Endothelial cell of umbilical vein (primary cell): ENCODE measurements around the gene PSG5. TPM values are rescaled to one million over a fixed set of nuclear protein-coding genes. Genes with fewer than 3 reads are reported as not detected.
"Not testable (repeated sequence)": the region's sequence is repeated elsewhere in the genome, so short reads cannot be mapped to it uniquely, and the experiment has no call there.

ENCODE experiments used
- BruUV-seq: library from RNA; stranded (reverse); fragments of 400-500 nt; replicated peaks from 2 replicates; lab custom pipeline; 2021; lab: Mats Ljungman, UMichigan
- CTCF ChIA-PET: fragments of 300-600, 350-600 bp; sonication (Branson Sonifier 250); formaldehyde crosslinking; loops from one replicate; lab custom pipeline; 2021; ENCODE audit warnings: antibody characterized with exemption, inconsistent platforms; lab: Charles Lee
- POLR2A ChIA-PET: fragments of 300-600, 350-600 bp; sonication (Branson Sonifier 250); formaldehyde crosslinking; loops from one replicate; lab custom pipeline; 2021; ENCODE audit warnings: antibody characterized with exemption, inconsistent platforms; lab: Charles Lee
- DNase-seq: peaks from one replicate; pipeline ENCODE4 v3.0.0-alpha.2; 2011; ENCODE audit warnings: low read depth, low spot score
- FAIRE-seq: peaks from 2 replicates; lab custom pipeline; 2011; peaks lifted over from hg19 to GRCh38; lab: Jason Lieb, UNC
- H2AFZ ChIP-seq: 2 replicates; pipeline ENCODE4 v1.6.0; 2012; ENCODE audit warnings: low read depth, low read length, control low read depth, inconsistent platforms
- H3K27ac ChIP-seq: 2 replicates; pipeline ENCODE4 v1.5.1; 2011; ENCODE audit warnings: low read depth, mild to moderate bottlenecking, control low read depth, low read length, moderate library complexity; ENCODE audit not compliant: insufficient read depth
- H3K27me3 ChIP-seq, 2 experiments: 2 replicates each; pipeline versions ENCODE4 v1.6.0 to v1.6.1; 2011; ENCODE audit warnings: low read length in 2 of 2, mixed read lengths in 1 of 2; ENCODE audit not compliant: control insufficient read depth in 2 of 2, insufficient read depth in 2 of 2
- H3K36me3 ChIP-seq, 2 experiments: 2 replicates in 1 of 2; 3 replicates in 1 of 2; pipeline ENCODE4 v1.5.1; 2011; ENCODE audit warnings: low read length in 2 of 2, mild to moderate bottlenecking in 1 of 2, moderate library complexity in 1 of 2; ENCODE audit not compliant: control insufficient read depth in 2 of 2, insufficient read depth in 2 of 2; ENCODE audit errors: extremely low read depth in 1 of 2
- H3K4me1 ChIP-seq: 3 replicates; pipeline ENCODE4 v1.5.1; 2011; ENCODE audit warnings: mild to moderate bottlenecking, low read length; ENCODE audit not compliant: control insufficient read depth, insufficient read depth; ENCODE audit errors: extremely low read depth
- H3K4me2 ChIP-seq: 2 replicates; pipeline ENCODE4 v1.6.1; 2011; ENCODE audit warnings: low read length, control low read depth, mixed read lengths; ENCODE audit not compliant: insufficient read depth
- H3K4me3 ChIP-seq, 3 experiments: fragments of 200-600 bp in 1 of 3; sonication (generic), shearing (Covaris generic) in 1 of 3; replicated peaks in 1 of 3; 2 replicates each; pipeline ENCODE4 v1.5.1; 2011 to 2016; ENCODE audit warnings: control low read depth in 3 of 3, low read length in 3 of 3, mild to moderate bottlenecking in 2 of 3, inconsistent platforms in 1 of 3, low read depth in 1 of 3, moderate library complexity in 1 of 3; ENCODE audit not compliant: insufficient read depth in 1 of 3
- H3K79me2 ChIP-seq: 2 replicates; pipeline ENCODE4 v1.6.0; 2012; ENCODE audit warnings: low read length, inconsistent platforms; ENCODE audit not compliant: control insufficient read depth, insufficient read depth
- H3K9ac ChIP-seq: replicated peaks from 2 replicates; pipeline ENCODE3; 2011; ENCODE audit warnings: low read length, control low read depth; ENCODE audit not compliant: insufficient read depth; ENCODE audit errors: extremely low read depth
- H3K9me1 ChIP-seq: replicated peaks from 3 replicates; pipeline ENCODE4 v1.6.0; 2011; ENCODE audit warnings: mild to moderate bottlenecking, low read length; ENCODE audit not compliant: control insufficient read depth, insufficient read depth; ENCODE audit errors: extremely low read depth
- H3K9me3 ChIP-seq: replicated peaks from 2 replicates; pipeline ENCODE4 v1.5.1; 2012; ENCODE audit warnings: low read length, inconsistent platforms; ENCODE audit not compliant: control insufficient read depth, insufficient read depth
- H4K20me1 ChIP-seq: replicated peaks from 2 replicates; pipeline ENCODE3; 2011; ENCODE audit warnings: mild to moderate bottlenecking, low read length; ENCODE audit not compliant: control insufficient read depth, insufficient read depth; ENCODE audit errors: extremely low read depth
- dilution Hi-C: fragments of 300-500 bp; cut with MboI; formaldehyde crosslinking; loops from one replicate; pipeline ENCODE4 v1.15.0; 2019; ENCODE audit warnings: low sequenced_read_pairs; ENCODE audit not compliant: extremely low pct_ligation_motif_present
- intact Hi-C: fragments of 100-400 bp; cut with micrococcal nuclease; formaldehyde crosslinking; loops from one replicate; pipeline ENCODE4 v1.10.0; 2022
- polyA plus RNA-seq, 4 experiments: library from polyadenylated mRNA; depleted of rRNA in 3 of 4; stranded (reverse) in 3 of 4; unstranded in 1 of 4; fragments of >200 nt; gene quantifications; 2 replicates each; pipeline versions ENCODE4 v1.2.1 to v1.2.3, GENCODE V29; 2011 to 2012; ENCODE audit warnings: missing spikeins in 1 of 4
- total RNA-seq: library from RNA; stranded (reverse); gene quantifications from 2 replicates; pipeline ENCODE4 v1.2.3, GENCODE V29; 2021

The PSG5 gene
- total and polyA plus RNA-seq, 2 donors (not counting 3 experiments of a cell fraction or from before 2014, with no cell fraction given) = not detected

DNA sequence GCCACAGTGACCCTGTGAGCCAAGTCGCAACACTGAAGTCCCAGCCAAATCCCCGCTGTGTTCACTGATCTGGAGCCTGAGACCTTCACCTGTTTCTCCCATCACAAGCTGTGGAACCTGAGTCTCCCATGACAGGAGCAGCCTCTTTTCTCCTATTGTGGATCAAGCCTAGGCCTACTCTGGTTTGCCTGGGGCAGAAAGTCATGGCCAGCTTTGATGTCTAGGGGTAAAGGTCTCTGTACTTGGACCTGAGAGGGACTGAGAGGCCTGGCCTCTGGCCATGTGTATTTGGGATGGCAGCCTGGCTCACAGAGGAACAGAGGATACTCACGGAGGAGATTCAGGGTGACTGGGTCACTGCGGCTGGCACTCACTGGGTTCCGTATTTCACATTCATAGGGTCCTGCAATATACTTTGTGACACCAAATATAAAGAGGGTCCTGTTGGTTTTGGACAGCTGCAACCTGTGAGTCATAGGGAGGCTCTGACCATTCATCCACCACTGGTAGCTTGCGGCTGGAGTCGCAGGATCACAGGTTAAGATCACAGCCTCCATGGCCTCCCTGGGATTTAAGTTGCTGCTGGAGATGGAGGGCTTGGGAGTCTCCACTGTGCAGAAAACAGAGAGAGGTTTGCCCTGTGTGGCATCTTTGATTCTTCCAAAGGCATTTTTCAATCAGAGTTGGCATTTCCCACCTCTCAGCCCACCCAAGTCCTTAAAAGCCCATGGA lies 11.5 kb upstream of the PSG5 start:
- DNase-seq, H3K4me3 ChIP-seq, H3K79me2 ChIP-seq, H3K9me3 ChIP-seq, H4K20me1 ChIP-seq, H3K36me3 ChIP-seq, CTCF ChIA-PET, H3K9ac ChIP-seq, intact Hi-C loops, H3K9me1 ChIP-seq, FAIRE-seq, dilution Hi-C loops, H3K4me1 ChIP-seq, H2AFZ ChIP-seq, H3K4me2 ChIP-seq, H3K27me3 ChIP-seq, BruUV-seq, POLR2A ChIA-PET, H3K27ac ChIP-seq: not testable (repeated sequence)

DNA sequence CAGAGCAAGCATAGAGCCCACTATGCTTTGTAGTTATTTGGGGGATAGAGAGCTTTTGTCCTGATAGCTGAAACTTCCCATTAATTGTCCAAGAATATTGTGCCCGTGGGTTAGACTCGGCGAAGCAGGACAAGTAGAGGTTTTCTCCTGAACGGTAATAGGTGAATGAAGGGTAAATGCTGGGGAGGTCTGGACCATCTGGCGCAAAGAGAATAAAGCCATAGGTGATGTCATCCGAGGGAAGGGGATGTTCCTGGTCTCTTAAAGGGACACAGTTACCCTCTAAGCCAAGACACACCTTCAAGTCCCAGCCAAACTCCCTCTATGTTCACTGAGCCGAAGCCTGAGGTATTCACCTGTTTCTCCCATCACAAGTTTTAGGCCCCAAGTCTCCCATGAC lies 8.1 kb upstream of the PSG5 start:
- POLR2A ChIA-PET, intact Hi-C loops, H3K4me1 ChIP-seq, dilution Hi-C loops, H3K9ac ChIP-seq, H2AFZ ChIP-seq, BruUV-seq, H3K4me3 ChIP-seq, FAIRE-seq, H3K4me2 ChIP-seq, H3K9me3 ChIP-seq, H3K27me3 ChIP-seq, CTCF ChIA-PET, DNase-seq, H3K27ac ChIP-seq, H4K20me1 ChIP-seq, H3K9me1 ChIP-seq, H3K79me2 ChIP-seq, H3K36me3 ChIP-seq: not testable (repeated sequence)

GRCh38 chr19:43192381-43193155 lies 6.2 kb upstream of the PSG5 start:
- CTCF ChIA-PET = not testable (repeated sequence)

DNA sequence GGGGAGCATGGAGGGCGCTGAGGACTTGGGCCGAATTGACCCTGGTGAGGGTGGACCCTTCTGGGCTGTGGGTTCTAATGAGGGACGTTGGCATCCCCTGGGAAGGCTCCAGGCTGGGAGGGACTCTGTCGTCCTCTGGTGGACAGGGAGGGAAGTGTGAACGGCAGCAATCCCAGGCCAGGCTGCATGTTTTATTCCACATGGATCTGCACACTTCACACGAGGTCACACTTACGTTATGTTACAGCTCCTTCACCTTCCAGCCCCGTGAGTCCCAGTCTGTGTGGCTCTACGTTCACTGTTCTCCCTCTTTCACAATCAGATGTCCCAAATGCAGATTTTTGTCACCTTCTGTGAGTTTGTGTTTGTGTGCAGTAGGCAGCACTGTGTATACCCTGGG lies 1.8 kb upstream of the PSG5 start:
- H2AFZ ChIP-seq, DNase-seq, dilution Hi-C loops, FAIRE-seq, H3K4me3 ChIP-seq, H3K36me3 ChIP-seq, H3K9ac ChIP-seq, H3K79me2 ChIP-seq, H3K4me2 ChIP-seq, H3K27ac ChIP-seq, CTCF ChIA-PET, intact Hi-C loops, POLR2A ChIA-PET, H3K4me1 ChIP-seq, BruUV-seq, H4K20me1 ChIP-seq, H3K9me1 ChIP-seq, H3K9me3 ChIP-seq, H3K27me3 ChIP-seq: not testable (repeated sequence)

More at GRCh38 chr19:43192381-43193155, 6.2 kb upstream of the PSG5 start:
- dilution Hi-C loops, H3K4me2 ChIP-seq, H4K20me1 ChIP-seq, intact Hi-C loops, H3K9ac ChIP-seq, H3K4me1 ChIP-seq, BruUV-seq, H3K36me3 ChIP-seq, H3K79me2 ChIP-seq, H3K4me3 ChIP-seq, FAIRE-seq, H3K9me3 ChIP-seq, H3K27ac ChIP-seq, DNase-seq, H3K27me3 ChIP-seq, POLR2A ChIA-PET, H3K9me1 ChIP-seq, H2AFZ ChIP-seq: not testable (repeated sequence)
